Endothelial cell of umbilical vein (primary cell): ENCODE data around the gene SIN3A. TPM values are rescaled to one million over a fixed set of nuclear protein-coding genes. Genes with fewer than 3 reads are reported as not detected.

ENCODE experiments used
- BruUV-seq: library from RNA; stranded (reverse); fragments of 400-500 nt; replicated peaks from 2 replicates; lab custom pipeline; 2021; lab: Mats Ljungman, UMichigan
- CTCF ChIA-PET: fragments of 300-600, 350-600 bp; sonication (Branson Sonifier 250); formaldehyde crosslinking; loops from one replicate; lab custom pipeline; 2021; ENCODE audit warnings: antibody characterized with exemption, inconsistent platforms; lab: Charles Lee
- POLR2A ChIA-PET: fragments of 300-600, 350-600 bp; sonication (Branson Sonifier 250); formaldehyde crosslinking; loops from one replicate; lab custom pipeline; 2021; ENCODE audit warnings: antibody characterized with exemption, inconsistent platforms; lab: Charles Lee
- DNase-seq: peaks from one replicate; pipeline ENCODE4 v3.0.0-alpha.2; 2011; ENCODE audit warnings: low read depth, low spot score
- FAIRE-seq: peaks from 2 replicates; lab custom pipeline; 2011; peaks lifted over from hg19 to GRCh38; lab: Jason Lieb, UNC
- H2AFZ ChIP-seq: 2 replicates; pipeline ENCODE4 v1.6.0; 2012; ENCODE audit warnings: low read depth, low read length, control low read depth, inconsistent platforms
- H3K27ac ChIP-seq: 2 replicates; pipeline ENCODE4 v1.5.1; 2011; ENCODE audit warnings: low read depth, mild to moderate bottlenecking, control low read depth, low read length, moderate library complexity; ENCODE audit not compliant: insufficient read depth
- H3K27me3 ChIP-seq, 2 experiments: 2 replicates each; pipeline versions ENCODE4 v1.6.0 to v1.6.1; 2011; ENCODE audit warnings: low read length in 2 of 2, mixed read lengths in 1 of 2; ENCODE audit not compliant: control insufficient read depth in 2 of 2, insufficient read depth in 2 of 2
- H3K36me3 ChIP-seq, 2 experiments: 2 replicates in 1 of 2; 3 replicates in 1 of 2; pipeline ENCODE4 v1.5.1; 2011; ENCODE audit warnings: low read length in 2 of 2, mild to moderate bottlenecking in 1 of 2, moderate library complexity in 1 of 2; ENCODE audit not compliant: control insufficient read depth in 2 of 2, insufficient read depth in 2 of 2; ENCODE audit errors: extremely low read depth in 1 of 2
- H3K4me1 ChIP-seq: 3 replicates; pipeline ENCODE4 v1.5.1; 2011; ENCODE audit warnings: mild to moderate bottlenecking, low read length; ENCODE audit not compliant: control insufficient read depth, insufficient read depth; ENCODE audit errors: extremely low read depth
- H3K4me2 ChIP-seq: 2 replicates; pipeline ENCODE4 v1.6.1; 2011; ENCODE audit warnings: low read length, control low read depth, mixed read lengths; ENCODE audit not compliant: insufficient read depth
- H3K4me3 ChIP-seq, 3 experiments: fragments of 200-600 bp in 1 of 3; sonication (generic), shearing (Covaris generic) in 1 of 3; replicated peaks in 1 of 3; 2 replicates each; pipeline ENCODE4 v1.5.1; 2011 to 2016; ENCODE audit warnings: control low read depth in 3 of 3, low read length in 3 of 3, mild to moderate bottlenecking in 2 of 3, inconsistent platforms in 1 of 3, low read depth in 1 of 3, moderate library complexity in 1 of 3; ENCODE audit not compliant: insufficient read depth in 1 of 3
- H3K79me2 ChIP-seq: 2 replicates; pipeline ENCODE4 v1.6.0; 2012; ENCODE audit warnings: low read length, inconsistent platforms; ENCODE audit not compliant: control insufficient read depth, insufficient read depth
- H3K9ac ChIP-seq: replicated peaks from 2 replicates; pipeline ENCODE3; 2011; ENCODE audit warnings: low read length, control low read depth; ENCODE audit not compliant: insufficient read depth; ENCODE audit errors: extremely low read depth
- H3K9me1 ChIP-seq: replicated peaks from 3 replicates; pipeline ENCODE4 v1.6.0; 2011; ENCODE audit warnings: mild to moderate bottlenecking, low read length; ENCODE audit not compliant: control insufficient read depth, insufficient read depth; ENCODE audit errors: extremely low read depth
- H3K9me3 ChIP-seq: replicated peaks from 2 replicates; pipeline ENCODE4 v1.5.1; 2012; ENCODE audit warnings: low read length, inconsistent platforms; ENCODE audit not compliant: control insufficient read depth, insufficient read depth
- H4K20me1 ChIP-seq: replicated peaks from 2 replicates; pipeline ENCODE3; 2011; ENCODE audit warnings: mild to moderate bottlenecking, low read length; ENCODE audit not compliant: control insufficient read depth, insufficient read depth; ENCODE audit errors: extremely low read depth
- EZH2 ChIP-seq: IDR thresholded peaks from 2 replicates; pipeline ENCODE4 v1.6.1; 2012; ENCODE audit warnings: borderline replicate concordance, low read depth, mild to moderate bottlenecking, moderate library complexity, low read length, inconsistent platforms; ENCODE audit not compliant: severe bottlenecking
- FOS ChIP-seq: IDR thresholded peaks from 2 replicates; pipeline ENCODE4 v1.6.1; 2011; ENCODE audit warnings: mild to moderate bottlenecking, low read length, moderate library complexity, borderline replicate concordance; ENCODE audit not compliant: insufficient read depth
- GATA2 ChIP-seq: IDR thresholded peaks from 2 replicates; pipeline ENCODE4 v1.7.0; 2011; ENCODE audit warnings: low read depth, mild to moderate bottlenecking, moderate library complexity, mixed read lengths, low read length; ENCODE audit not compliant: insufficient read length, insufficient read depth
- JUN ChIP-seq: IDR thresholded peaks from 2 replicates; pipeline ENCODE4 v1.6.1; 2011; ENCODE audit warnings: borderline replicate concordance, low read depth; ENCODE audit not compliant: insufficient read length, insufficient read depth
- MYC ChIP-seq: IDR thresholded peaks from one replicate; pipeline ENCODE4 v1.6.1; 2011; ENCODE audit warnings: mild to moderate bottlenecking, low read depth, low read length
- POLR2A ChIP-seq: IDR thresholded peaks from 2 replicates; pipeline ENCODE4 v1.6.1; 2012; ENCODE audit warnings: low read depth, mild to moderate bottlenecking, control low read depth, low read length
- POLR2AphosphoS5 ChIP-seq: IDR thresholded peaks from 2 replicates; pipeline ENCODE4 v1.6.1; 2012; ENCODE audit warnings: low read depth, mild to moderate bottlenecking, control low read depth, low read length, moderate library complexity; ENCODE audit not compliant: insufficient read depth
- dilution Hi-C: fragments of 300-500 bp; cut with MboI; formaldehyde crosslinking; loops from one replicate; pipeline ENCODE4 v1.15.0; 2019; ENCODE audit warnings: low sequenced_read_pairs; ENCODE audit not compliant: extremely low pct_ligation_motif_present
- intact Hi-C: fragments of 100-400 bp; cut with micrococcal nuclease; formaldehyde crosslinking; loops from one replicate; pipeline ENCODE4 v1.10.0; 2022
- polyA plus RNA-seq, 4 experiments: library from polyadenylated mRNA; depleted of rRNA in 3 of 4; stranded (reverse) in 3 of 4; unstranded in 1 of 4; fragments of >200 nt; gene quantifications; 2 replicates each; pipeline versions ENCODE4 v1.2.1 to v1.2.3, GENCODE V29; 2011 to 2012; ENCODE audit warnings: missing spikeins in 1 of 4
- total RNA-seq: library from RNA; stranded (reverse); gene quantifications from 2 replicates; pipeline ENCODE4 v1.2.3, GENCODE V29; 2021
- TF ChIP-seq, protein P1 (sequence below): IDR thresholded peaks from 2 replicates; pipeline ENCODE4 v1.6.1; 2011; ENCODE audit not compliant: insufficient read depth, insufficient read length
- TF ChIP-seq, protein P2 (sequence below), 2 donors: IDR thresholded peaks; 1 replicate in 1 of 2; 2 replicates in 1 of 2; pipeline ENCODE4 v1.5.1; 2011; ENCODE audit warnings: low read length in 2 of 2, mild to moderate bottlenecking in 2 of 2, moderate library complexity in 2 of 2, control low read depth in 1 of 2, inconsistent platforms in 1 of 2, low read depth in 1 of 2; ENCODE audit not compliant: insufficient read depth in 1 of 2; ENCODE audit errors: extremely low read depth in 1 of 2

SIN3A gene
- total and polyA plus RNA-seq, 2 donors (not counting 3 experiments of a cell fraction or from before 2014, with no cell fraction given), result 30.6 to 44.5 TPM

DNA sequence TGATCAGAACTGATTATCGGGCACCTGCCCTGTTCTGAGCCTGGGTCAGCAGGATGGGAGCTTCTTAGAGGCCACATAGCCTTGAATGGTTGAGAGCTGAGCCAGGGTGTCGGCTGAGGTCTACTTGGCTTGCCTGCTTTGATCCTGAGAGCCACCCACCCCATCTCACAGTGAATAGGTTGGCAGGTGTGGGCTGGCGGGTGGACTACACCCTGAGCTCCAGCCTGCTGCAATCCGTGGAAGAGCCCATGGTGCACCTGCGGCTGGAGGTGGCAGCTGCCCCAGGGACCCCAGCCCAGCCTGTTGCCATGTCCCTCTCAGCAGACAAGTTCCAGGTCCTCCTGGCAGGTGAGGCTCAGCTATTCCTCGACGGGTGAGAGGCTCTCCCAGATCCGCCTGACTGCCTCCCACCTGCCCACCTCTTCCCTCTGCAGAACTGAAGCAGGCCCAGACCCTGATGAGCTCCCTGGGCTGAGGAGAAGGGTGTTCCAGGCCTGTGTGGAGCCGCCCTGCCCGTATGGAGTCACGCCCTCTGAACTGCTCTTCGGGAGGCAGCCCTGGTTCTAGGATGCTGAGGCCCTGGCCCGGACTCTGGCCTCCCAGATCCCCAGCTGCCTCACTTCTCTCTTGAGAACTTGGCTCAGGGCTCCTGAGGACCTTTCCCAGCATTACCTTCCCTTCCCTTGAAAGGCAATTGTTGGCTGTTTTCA lies 111.8 kb downstream of the SIN3A start:
- Histone ChIP-seq H3K9me1 (no peaks in the 10 kb centered on the region), H3K4me2 (no peak overlapping the region), H3K79me2 (peaks cover 7% of the 10 kb centered on the region), H3K27me3 (no peaks in the 10 kb centered on the region), H3K9ac (no peak overlapping the region), H3K9me3 (no peaks in the 10 kb centered on the region), H3K4me3 (no peak overlapping the region), H3K36me3 (peaks cover 0 to 8% of the 10 kb centered on the region in 2 experiments), H3K4me1 (peaks cover 10% of the 10 kb centered on the region), H4K20me1 (no peaks in the 10 kb centered on the region), H3K27ac (no peak overlapping the region), H2AFZ (no peak overlapping the region)
- FAIRE-seq (no peak), DNase-seq (no peak)
- ChIA-PET CTCF (interaction anchor here (0.5 kb wide), 1 partner anchor 308 kb away, joined by 3 read pairs; the partner anchor contains the start of gene SNX33), POLR2A (no interaction called here)
- dilution Hi-C loops, result no loop called here
- intact Hi-C loops, result no loop called here
- BruUV-seq, result TSS peak; percentile 8
- TF ChIP-seq, protein P1, sequence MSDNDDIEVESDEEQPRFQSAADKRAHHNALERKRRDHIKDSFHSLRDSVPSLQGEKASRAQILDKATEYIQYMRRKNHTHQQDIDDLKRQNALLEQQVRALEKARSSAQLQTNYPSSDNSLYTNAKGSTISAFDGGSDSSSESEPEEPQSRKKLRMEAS, result no peak
- no peak for TF ChIP-seq FOS
- no peak for TF ChIP-seq GATA2
- no peak for TF ChIP-seq MYC
- TF ChIP-seq, protein P2, sequence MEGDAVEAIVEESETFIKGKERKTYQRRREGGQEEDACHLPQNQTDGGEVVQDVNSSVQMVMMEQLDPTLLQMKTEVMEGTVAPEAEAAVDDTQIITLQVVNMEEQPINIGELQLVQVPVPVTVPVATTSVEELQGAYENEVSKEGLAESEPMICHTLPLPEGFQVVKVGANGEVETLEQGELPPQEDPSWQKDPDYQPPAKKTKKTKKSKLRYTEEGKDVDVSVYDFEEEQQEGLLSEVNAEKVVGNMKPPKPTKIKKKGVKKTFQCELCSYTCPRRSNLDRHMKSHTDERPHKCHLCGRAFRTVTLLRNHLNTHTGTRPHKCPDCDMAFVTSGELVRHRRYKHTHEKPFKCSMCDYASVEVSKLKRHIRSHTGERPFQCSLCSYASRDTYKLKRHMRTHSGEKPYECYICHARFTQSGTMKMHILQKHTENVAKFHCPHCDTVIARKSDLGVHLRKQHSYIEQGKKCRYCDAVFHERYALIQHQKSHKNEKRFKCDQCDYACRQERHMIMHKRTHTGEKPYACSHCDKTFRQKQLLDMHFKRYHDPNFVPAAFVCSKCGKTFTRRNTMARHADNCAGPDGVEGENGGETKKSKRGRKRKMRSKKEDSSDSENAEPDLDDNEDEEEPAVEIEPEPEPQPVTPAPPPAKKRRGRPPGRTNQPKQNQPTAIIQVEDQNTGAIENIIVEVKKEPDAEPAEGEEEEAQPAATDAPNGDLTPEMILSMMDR (IDR thresholded peaks at IDR 0.05; ENCODE audit: extremely low read depth in 1 of 2, insufficient read depth in 1 of 2, low read depth in 1 of 2, low read length in 2 of 2), result no peak
- TF ChIP-seq JUN, result no peak
- no peak for TF ChIP-seq POLR2AphosphoS5
- TF ChIP-seq POLR2A, result no peak
- no peak for TF ChIP-seq EZH2
